ENCODE measurements around the gene FBXO17. TPM values are rescaled to one million over a fixed set of nuclear protein-coding genes. Genes with fewer than 3 reads are reported as not detected.

FBXO17 gene
- total and polyA plus RNA-seq, 2 of the 13 experiments (the other 11 are each of a cell fraction or from before 2014, with no cell fraction given) = 22.1 to 58.7 TPM

- no peaks in the 10 kb centered on the region for H4K20me1 ChIP-seq (ENCODE audit: insufficient read depth, low read length)
- in situ Hi-C loops (cut with HindIII; ENCODE audit: extremely low pct_ligation_motif_present, low pct_unique_long_range_greater_than_20kb) = loop anchor here (25.0 kb wide), 1 partner anchor 181 kb away; the partner anchor contains the start of gene CAPN12
- ATAC-seq = peak; percentile 3; the same call in 1 of the 3 replicates
- H3K9me3 ChIP-seq (ENCODE audit: low read length) = no peaks in the 10 kb centered on the region
- no peak overlapping the region for H3K4me3 ChIP-seq (replicated peaks in 1 of 3; ENCODE audit: insufficient read depth in 1 of 3, low read depth in 2 of 3, low read length in 3 of 3)
- no peak for DNase-seq (ENCODE audit: low spot score)
- H3K4me2 ChIP-seq (ENCODE audit: low read depth, low read length) = no peak overlapping the region
- no TSS peak for BruUV-seq (replicated peaks)
- no peak for FAIRE-seq
- H3K27me3 ChIP-seq (ENCODE audit: control insufficient read depth in 1 of 2, insufficient read depth in 2 of 2, low read length in 2 of 2) = no peaks in the 10 kb centered on the region
- 54% methylated on average over 2 of the region's 10 CpGs for WGBS (ENCODE audit: low lambda C conversion rate)
- no peak overlapping the region for H3K27ac ChIP-seq (ENCODE audit: extremely low read length, insufficient read depth, low read length)
- ChIA-PET CTCF (ENCODE audit: low intra/inter-chr PET ratio, low total read pairs) (interaction anchor here (0.7 kb wide), 1 partner anchor 189 kb away, joined by 3 read pairs; no protein-coding TSS in a partner anchor), POLR2A (interaction anchor here (1.2 kb wide), 1 partner anchor 13 kb away, joined by 4 read pairs; no protein-coding TSS in a partner anchor)
- peaks cover 1 to 13% of the 10 kb centered on the region in 2 experiments for H3K36me3 ChIP-seq (replicated peaks in 1 of 2; ENCODE audit: control insufficient read depth in 1 of 2, insufficient read depth in 2 of 2, low read length in 2 of 2)
- H3K79me2 ChIP-seq (ENCODE audit: insufficient read depth, low read length) = no peaks in the 10 kb centered on the region
- H3K4me1 ChIP-seq (ENCODE audit: insufficient read depth, low read length) = peaks cover 12% of the 10 kb centered on the region
- H2AFZ ChIP-seq (ENCODE audit: low read length) = no peak overlapping the region
- intact Hi-C loops (cut with micrococcal nuclease; ENCODE audit: unreplicated experiment) = no loop called here
- TF ChIP-seq ZNF687 (CRISPR knock-in tag; IDR thresholded peaks at IDR 0.05) = peak; percentile 0; the same call in 1 of the 2 replicates
- no peak for TF ChIP-seq ZNF572 (CRISPR knock-in tag; IDR thresholded peaks at IDR 0.05)
- TF ChIP-seq AGO2 (optimal IDR thresholded peaks at IDR 0.05; ENCODE audit: low read depth, low read length) = peak; percentile 71
- 0 out of 2 replicates have a peak, but pooled peaks have one; percentile 27 for TF ChIP-seq ZNF768 (CRISPR knock-in tag; IDR thresholded peaks at IDR 0.05)
- H3K9ac ChIP-seq (ENCODE audit: insufficient read depth, low read depth, low read length) = no peak overlapping the region
Measured at GRCh38 chr19:38918526-38918925, 57.0 kb downstream of the FBXO17 start.
